GM12864 (cell line): ENCODE measurements around the gene SLC9C2.
"Not testable (repeated sequence)": the region's sequence is repeated elsewhere in the genome, so short reads cannot be mapped to it uniquely, and the experiment has no call there.

Experiments used
- DNase-seq: peaks from one replicate; pipeline ENCODE4 v3.0.0-alpha.2; 2011; ENCODE audit warnings: low read depth
- H3K4me3 ChIP-seq: 2 replicates; pipeline ENCODE4 v1.5.1; 2011; ENCODE audit warnings: mild to moderate bottlenecking, low read depth, low read length, control low read depth
- CTCF ChIP-seq: IDR thresholded peaks from 2 replicates; pipeline ENCODE4 v1.5.1; 2011; ENCODE audit warnings: low read depth, mild to moderate bottlenecking, moderate library complexity, low read length, control low read depth, inconsistent platforms; ENCODE audit errors: missing control alignments

The SLC9C2 gene

GRCh38 chr1:173476197-173476664 lies 126.6 kb downstream of the SLC9C2 start:
- no peak for TF ChIP-seq CTCF
- peak overlapping the region; percentile 99 for H3K4me3 ChIP-seq
- DNase-seq = no peak

- TF ChIP-seq CTCF = no peak
- DNase-seq = no peak
- peak overlapping the region; percentile 99 for H3K4me3 ChIP-seq
Observed at GRCh38 chr1:173475564-173476196, 127.2 kb downstream of the SLC9C2 start.

GRCh38 chr1:173474780-173475421 lies 128.0 kb downstream of the SLC9C2 start:
- H3K4me3 ChIP-seq, DNase-seq: not testable (repeated sequence)

GRCh38 chr1:173474097-173474779 lies 128.6 kb downstream of the SLC9C2 start:
- DNase-seq = no peak
- no peak overlapping the region for H3K4me3 ChIP-seq
- TF ChIP-seq CTCF = no peak

- no peak for TF ChIP-seq CTCF
- H3K4me3 ChIP-seq = no peak overlapping the region
- no peak for DNase-seq
Observed at GRCh38 chr1:173473599-173474011, 129.3 kb downstream of the SLC9C2 start.

GRCh38 chr1:173470608-173471007 lies 132.3 kb downstream of the SLC9C2 start:
- no peak for DNase-seq
- no peak for TF ChIP-seq CTCF
- no peak overlapping the region for H3K4me3 ChIP-seq

GRCh38 chr1:173469656-173470055 lies 133.2 kb downstream of the SLC9C2 start:
- no peak for TF ChIP-seq CTCF
- DNase-seq = no peak
- H3K4me3 ChIP-seq = no peak overlapping the region
